ENCODE data around the gene SPON1.
"Not testable (repeated sequence)": the region's sequence is repeated elsewhere in the genome, so short reads cannot be mapped to it uniquely, and the experiment has no call there.

The SPON1 gene

DNA sequence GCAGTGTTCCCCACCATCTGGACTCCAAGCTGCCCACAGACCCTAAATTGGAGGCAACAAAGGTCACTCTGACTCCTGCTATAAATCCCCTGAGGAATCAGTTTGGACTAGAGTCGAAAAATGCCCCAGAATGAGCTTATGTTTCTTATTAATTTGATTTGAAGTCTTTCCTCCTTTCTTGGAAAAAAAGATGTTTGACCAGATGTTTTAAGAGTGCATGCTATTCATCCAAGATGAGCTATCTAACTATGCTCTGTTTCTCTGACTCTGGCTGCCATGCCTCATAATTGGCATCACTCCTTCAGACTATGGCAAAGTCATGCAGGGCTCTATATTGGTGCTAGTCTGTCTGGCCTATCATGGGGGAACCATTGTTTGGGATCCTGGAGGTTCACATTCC, 174.0 kb downstream of the SPON1 start:
- no peak for DNase-seq

DNA sequence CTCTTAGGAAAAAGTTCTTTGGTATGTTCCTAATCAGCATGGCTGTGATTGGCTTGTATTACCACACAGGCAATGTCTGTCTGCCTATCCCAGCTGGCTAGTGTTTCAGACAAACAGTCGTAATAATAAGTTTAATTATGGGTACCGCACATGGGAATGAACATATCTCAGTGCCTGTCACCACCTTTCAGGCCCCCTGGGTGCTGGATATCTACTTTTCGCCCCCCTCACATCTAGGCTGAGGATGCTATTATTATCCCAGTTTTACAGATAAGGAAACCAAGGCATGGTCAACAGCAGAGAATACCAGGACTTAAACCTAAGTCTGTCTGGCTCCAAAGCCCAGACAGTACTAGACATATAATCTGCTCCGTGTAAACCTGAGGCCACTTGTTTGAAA, 174.8 kb downstream of the SPON1 start:
- DNase-seq = no peak

DNA sequence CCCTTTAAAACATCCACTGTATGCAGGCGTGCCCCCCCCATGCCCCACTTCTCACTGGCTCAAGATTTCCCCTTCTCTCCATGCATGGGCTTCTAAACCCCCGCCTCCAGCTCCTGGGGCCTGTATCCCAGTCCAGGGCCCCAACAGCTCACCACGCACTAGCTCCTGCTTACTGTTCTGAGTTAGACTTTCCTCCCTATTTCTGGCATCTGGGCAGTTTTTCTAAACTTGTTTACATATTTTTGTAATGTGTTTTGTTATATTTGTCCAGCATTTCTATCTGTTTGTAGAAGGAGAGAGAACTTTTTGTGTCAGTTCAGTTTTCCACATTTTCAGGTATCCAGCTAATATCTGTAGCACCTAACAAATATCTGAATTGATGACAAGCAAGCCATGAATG, 178.5 kb downstream of the SPON1 start:
- no peak for DNase-seq

DNA sequence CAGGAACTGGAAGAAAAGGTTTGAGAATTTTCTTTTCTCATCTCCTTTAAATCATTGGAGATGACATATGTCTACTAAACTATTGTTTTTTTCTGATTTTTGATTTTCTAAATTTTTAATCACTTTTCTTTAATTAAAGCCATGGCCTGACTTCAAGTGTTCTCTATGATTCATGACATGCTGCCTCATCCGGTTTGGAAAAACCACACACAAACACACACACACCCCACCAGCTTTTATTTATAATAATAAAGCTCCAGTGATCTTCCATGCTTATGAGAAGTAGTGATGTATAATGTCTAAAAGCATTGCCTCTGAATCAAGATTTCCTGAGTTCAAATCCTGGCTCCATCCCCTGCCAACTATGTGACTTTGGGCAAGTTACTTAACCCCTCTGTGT, 179.2 kb downstream of the SPON1 start:
- DNase-seq = no peak

DNA sequence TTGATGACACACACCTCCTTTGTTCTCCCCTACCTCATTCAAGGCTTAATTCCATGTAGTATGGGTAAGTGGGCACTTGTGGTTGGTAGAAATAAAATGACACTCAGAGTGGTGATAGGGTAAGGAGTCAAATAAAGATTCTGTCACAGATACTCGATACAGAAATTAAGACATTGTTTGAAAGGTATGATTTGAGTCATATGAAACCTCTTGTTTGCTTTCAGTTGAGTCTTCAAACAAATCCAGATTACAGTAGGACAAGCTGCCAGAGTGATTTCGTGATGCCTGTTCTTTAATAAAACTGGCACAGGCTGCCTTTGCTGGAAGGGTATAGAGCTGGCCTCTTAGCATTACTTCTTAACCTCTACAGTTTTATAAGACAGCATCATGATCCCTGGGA, 182.4 kb downstream of the SPON1 start:
- DNase-seq = no peak

DNA sequence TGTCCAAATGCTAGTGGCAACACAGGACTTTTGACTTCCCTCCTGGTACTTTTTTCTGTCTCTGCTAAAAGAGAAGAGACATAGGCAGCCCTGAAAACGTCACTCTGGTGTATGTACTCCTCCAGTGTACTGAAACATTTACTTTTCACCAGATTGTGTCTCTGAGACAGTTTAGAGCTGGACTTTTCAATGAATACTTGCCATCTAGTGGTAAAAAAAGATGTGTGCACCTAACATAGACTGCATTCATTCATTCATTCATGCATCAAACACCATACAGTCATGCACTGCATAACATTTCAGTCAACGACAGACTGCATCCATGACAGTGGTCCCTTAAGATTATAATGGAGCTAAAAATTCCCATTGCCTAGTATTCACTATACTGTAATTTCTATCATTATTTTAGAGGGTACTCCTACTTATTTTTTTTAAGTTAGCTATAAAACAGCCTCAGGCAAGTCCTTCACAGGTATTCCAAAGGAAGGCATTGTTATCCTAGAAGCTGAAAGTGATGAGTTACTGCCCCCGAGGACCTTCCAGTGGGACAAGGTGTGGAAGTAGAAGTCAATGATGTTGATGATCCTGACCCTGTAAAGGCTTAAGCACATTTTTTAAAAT, 186.2 kb downstream of the SPON1 start:
- DNase-seq = peak; percentile 20

DNA sequence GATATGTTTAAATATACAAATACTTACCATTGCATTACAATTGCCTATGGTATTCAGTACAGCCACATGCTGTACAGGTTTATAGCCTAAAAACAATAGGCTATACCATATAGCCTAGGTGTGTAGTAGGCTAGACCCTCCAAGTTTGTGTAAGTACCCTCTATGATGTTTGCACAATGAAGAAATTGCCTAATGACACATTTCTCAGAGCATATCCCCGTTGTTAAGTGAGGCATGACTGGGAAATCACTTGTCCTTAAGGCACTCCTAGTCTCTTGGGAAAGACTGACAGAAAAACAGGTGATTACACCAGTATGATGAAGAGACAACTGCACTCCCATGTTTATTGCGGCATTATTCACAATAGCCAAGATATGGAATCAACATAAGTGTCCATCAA, 187.2 kb downstream of the SPON1 start:
- no peak for DNase-seq

DNA sequence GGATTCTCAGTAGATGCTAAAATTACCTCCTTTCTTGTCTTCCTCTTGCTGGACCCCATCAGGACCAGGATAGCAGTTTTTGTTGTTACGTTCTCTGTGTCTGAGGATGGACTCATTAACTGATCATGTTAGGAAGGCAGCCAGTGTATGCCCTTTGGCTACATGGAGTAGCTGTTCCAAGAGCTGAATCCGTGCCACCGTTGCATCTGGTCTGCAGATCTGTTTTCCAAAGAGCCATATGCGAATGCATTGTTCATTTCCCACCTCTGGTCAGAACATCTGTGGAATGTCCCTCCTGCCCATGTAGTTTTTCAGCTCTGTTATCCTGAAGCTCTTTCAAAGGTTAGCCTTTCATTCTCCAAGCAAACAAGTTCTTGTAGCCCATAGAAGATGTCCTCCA, 188.4 kb downstream of the SPON1 start:
- DNase-seq = no peak

DNA sequence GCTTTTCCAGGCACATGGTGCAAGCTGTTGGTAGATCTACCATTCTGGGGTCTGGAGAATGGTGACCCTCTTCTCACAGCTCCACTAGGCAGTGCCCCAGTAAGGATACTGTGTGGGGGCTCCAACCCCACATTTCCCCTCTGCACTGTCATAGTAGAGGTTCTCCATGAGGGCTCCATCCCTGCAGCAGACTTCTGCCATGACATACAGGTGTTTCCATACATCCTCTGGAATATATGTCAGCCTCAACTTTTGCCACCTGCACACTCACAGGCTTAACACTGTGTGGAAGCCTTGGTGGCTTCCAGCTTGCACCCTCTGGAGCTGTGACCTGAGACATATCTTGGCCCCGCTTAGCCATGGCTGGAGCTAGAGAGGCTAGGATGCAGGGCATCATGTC, 191.6 kb downstream of the SPON1 start:
- not testable (repeated sequence) for DNase-seq

DNA sequence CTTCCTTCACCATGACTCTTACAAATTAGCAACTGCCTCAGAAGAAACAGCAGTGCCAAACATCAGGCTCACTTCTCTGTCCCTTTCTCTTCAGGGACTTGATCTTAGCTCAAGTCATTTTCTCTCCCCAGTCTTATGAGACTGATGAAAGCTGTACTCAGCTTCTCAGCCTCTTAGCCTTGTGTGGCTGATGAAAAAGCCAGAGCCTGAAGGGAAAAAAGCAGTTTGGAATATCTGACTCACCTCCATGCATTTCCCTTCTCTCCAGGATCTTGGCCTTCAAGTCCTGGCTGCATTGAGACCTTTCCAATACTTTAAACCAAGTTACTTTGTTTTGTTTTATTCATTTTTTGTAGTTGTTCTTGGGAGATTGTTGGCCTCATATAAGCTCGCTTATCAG, 195.9 kb downstream of the SPON1 start:
- no peak for DNase-seq

DNA sequence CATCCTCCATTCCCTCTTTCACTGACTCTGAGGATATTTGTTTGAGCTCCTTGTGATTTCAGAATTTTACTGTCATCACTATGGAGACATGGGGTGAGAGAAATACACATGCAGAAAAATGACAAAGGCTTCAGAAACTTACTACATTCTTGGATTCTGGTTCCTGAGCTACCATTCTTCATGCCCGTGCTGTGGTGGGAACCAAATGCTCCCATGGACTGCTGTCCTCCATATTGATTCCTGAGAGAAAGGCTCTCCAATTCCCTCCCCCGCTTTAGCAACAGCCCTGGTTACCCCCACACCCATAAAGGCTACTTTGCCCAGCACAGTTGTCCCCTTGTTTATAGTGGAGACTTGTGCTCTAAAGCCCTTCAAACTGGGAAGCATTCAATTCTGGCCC, 201.1 kb downstream of the SPON1 start:
- DNase-seq = no peak

DNA sequence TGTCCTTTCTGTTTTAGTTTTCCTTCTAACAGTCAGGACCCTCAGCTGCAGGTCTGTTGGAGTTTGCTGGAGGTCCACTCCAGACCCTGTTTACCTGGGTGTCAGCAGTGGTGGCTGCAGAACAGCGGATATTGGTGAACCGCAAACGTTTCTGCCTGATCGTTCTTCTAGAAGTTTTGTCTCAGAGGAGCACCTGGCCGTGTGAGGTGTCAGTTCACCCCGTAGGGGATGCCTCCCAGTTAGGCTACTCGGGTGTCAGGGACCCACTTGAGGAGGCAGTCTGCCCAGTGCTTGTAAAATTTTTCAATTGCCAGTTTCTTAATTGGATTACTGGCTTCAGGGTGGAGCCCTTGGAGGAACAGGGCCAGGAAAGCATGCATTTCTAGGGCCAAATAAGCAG, 211.2 kb downstream of the SPON1 start:
- not testable (repeated sequence) for DNase-seq

DNA sequence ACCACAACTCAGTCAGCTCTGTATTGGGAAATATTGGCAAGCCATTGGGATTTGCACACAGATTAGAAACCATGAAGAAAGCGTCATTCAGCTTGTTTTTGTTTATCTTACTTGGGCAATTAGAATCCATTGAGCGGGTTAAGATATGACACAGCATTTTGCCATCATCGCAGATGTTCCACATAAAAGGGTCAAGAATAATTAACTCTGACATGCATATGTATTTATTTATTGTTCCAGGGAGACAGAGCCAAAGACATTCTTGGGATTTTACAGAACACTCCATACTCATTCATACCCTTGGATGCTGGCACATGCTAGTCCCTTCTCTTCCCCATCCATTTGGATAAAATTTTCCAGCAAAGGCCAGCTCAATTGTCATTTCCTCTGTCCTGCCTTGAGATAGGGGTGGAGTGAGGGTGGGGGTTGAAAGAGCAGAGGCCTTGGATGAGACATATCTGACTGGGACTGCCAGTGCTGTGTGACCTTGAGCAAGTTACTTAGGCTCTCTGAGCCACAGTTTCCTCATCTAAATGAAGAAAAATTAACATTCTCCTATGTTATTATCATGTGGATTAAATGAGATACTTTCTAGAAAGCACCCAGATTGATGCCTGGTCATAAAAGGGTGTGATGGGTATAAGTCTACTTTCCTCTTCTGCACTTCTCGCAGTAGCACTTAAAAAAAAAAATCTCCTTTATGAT, 216.7 kb downstream of the SPON1 start:
- DNase-seq = peak; percentile 52

DNA sequence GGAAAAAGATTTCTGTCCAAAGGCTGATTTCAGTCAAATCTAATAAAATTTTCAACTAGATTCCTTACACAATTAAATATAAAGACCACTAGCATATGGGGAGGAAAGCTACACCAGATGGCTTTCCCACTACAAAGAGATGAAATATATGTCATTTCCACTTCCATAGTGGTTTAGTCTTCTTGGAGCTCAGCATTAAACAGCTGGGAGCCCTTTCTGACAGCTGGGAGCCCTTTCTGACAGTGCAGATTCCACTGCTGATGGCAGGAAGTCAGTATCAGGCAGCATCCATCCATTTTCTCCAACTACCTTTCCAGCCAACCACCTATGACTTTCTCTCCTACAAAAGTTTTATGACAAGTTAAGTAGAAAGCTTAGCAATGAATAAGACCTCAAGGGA, 218.6 kb downstream of the SPON1 start:
- no peak for DNase-seq

DNA sequence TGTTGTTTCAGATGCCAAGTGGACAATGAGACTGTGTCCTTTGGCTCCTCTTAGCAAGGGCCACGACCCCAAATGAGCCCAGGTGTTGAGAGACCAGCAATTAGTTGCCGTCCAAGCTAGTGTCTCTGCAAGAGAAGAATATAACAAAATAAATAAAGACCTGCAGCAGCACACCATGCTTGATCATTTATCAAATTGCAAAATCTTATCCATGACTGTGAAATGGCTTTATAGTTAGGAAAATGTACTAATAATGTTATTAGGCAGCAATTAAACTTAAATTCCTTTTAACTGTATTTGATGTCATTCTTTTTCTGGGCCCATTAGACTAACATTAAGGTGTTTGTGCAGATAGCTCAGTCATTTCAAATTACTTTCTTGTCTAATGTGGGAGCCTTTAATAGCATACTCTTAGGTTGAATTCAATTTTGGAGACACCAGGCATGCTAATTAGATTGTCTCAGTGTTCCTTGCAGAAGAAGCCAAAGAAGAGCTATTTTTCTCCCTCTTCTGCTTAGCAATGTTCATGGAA, 220.4 kb downstream of the SPON1 start:
- DNase-seq = no peak

DNA sequence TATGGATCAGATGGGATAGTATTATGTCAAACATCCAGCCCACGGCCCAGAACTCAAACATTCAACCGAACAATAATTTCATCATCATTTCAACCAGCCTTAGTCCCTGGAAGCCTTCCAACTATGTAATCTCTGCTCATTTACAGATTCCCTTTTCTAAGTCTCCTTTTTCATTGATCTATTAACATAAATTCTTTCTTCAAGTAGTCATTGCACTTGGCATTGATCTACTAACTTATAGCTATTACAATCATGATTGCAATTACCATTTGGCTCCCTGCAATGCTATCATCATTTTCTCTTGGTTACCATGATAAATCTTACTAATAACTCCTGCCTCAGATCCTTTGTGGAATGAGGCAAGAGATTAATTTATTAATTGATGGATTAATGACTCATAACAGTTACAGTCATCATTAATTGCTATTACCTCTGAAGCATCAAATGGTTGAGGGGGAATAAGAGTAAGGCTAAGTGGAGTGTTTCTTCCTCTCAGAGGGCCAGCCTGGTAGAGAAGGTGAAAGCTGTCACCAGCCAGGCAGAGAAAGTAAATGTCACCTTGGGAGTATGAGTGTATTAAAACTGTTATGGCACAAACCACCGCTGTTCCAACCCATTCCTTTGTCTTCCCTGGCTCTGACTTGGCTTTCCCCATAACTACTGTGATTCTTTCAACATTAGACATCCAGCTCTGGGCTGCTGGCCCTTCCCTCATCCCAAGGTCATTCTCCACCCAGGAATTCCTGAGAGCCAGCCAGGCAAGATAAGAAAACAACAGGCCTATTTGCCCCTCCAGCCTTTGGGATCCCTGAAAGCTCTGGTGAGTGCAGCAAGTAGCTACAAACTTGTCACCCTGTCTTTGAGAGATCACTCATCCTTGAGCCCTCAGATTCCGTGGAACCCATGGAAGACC, 221.8 kb downstream of the SPON1 start:
- no peak for DNase-seq

DNA sequence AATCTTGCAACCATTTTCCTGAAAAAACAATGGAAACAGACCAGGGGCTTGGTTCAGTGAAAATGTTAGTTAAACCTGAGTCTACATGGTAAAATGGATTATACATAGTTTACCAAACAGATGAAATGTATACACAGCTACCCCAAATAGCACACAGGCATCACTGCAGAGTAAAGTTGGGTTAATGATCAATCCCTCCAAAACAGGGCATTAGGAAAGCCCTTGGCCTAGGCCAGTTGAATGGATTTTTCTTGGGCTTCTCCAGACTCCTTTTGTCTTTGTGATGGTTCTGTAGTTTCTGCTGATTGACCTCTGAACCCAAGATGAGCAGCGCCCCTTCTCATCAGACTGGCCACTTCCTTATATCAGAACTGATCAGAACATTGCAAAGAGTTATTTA, 222.9 kb downstream of the SPON1 start:
- no peak for DNase-seq

DNA sequence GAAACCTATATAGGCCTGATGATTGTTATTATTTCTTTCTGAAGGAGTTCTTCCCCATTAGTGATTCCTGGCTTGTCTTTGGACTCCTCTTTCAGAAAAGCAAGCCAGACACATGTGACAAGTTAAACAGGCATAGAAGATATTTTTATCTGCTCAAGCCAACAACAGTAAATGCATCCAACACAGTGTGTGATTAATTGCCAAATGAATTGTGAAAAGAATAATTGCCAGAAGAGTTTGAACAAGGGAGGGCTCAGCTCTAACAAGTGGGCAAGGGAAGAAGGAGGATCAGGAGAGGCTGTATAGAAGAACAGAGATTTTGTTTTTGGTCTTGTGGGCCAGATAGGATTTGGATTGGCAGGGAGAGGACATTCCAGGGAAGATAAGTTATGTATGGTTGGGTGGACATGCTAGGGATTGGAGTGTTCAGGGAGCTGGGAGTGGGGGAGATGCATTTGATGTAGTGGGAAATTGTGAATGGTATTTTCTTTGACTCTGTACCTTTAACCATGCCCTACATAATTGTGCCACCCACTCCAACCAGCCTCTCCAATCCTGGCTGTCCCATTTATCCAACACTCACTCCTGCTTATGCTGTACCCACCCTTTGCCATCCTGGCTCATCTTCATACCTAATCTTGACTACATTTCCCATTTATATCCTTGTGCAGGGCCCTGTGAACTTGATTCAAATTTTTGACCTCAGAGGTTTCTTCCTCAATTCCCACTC, 223.7 kb downstream of the SPON1 start:
- no peak for DNase-seq

DNA sequence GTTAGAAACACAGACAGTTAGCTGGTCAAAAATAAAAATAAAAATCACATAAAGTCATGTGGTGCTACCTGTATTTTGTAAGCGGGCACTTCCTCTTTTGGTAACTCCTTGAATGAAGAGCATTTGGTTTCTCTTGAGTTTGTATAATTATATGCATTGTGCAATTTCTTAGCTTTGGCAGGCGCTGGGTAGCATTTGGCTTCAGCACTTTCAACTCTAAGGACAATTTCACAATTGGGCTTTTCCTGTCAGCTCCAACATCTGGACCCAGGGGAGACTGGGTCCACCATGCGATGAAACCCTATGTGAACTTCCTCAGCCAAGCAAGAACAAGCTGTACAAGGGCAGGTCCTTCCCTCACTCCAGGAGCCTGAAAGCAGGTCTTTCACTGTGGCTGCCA, 227.4 kb downstream of the SPON1 start:
- no peak for DNase-seq

DNA sequence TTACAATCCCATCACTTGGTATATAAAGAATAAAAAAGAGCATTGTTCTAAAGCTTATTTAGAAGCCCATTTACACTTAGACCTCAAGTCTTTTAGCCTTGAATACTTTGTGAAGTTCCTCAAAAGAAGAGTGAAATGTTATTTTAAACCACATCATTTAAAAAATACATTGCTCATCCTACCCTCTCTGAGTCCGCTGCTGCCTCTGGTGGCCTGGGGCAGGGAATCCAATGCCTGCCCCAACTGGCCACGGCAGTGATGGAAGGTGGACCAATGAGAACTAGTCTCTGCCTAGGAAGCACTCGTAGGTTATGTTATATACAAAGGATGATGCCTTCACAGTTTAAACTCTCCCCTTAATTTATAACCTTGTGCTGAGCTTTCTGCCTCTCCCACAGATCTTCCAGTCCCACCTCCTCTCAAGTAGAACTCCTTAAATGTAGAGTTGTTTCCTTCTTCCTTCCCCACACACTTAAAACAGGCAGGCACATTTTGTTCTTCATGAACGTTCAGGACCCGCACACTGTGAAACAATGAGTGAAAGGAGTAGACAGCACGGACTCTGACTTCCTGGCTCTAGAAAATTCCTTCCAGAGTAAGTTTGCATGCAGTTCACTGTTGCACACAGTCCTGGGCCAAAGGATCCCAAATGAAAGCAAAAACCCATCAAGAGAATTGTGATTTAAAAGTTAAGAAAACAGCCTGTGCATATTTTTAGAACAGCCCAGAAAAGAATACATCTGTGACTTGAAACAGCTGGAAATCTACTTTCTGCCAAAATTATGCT, 228.7 kb downstream of the SPON1 start:
- DNase-seq = no peak

DNA sequence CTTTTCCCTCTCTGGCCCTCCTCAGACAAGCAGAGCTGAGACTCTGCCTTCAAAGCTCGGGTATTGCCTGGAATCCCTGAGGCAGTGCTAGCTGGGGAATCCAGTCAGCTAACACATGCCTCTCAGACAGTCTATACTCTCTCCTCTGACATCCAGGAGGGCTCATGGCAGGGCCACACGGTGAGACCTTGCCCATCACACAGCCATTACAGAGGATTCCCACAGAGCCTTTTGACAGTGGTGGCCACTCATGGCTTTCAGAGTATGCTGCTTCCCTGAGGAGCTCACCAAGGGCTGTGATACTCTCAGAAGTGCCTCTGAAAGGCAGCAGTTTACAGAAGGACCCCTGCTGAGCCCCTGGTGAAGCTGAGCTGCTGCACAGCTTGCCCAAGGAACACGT, 231.1 kb downstream of the SPON1 start:
- no peak for DNase-seq
